Upper lobe of left lung (tissue), 4 donors: ENCODE measurements around the gene FRY.

Experiments
- POLR2AphosphoS5 ChIP-seq, 2 donors: sonication (generic); formaldehyde crosslinking; IDR thresholded peaks; one replicate each; pipeline ENCODE4 v1.5.1; 2017; ENCODE audit warnings: antibody characterized with exemption in 2 of 2
- TF ChIP-seq, protein P1 (sequence below), 6 experiments: fragments of 450-650 bp in 4 of 6; fragments of 200-600 bp in 2 of 6; sonication (generic) in 2 of 6; IDR thresholded peaks; one replicate each; pipeline ENCODE4 v1.5.1; 2016 to 2019; ENCODE audit warnings: antibody characterized with exemption in 6 of 6

GRCh38 chr13:32259116-32259515 is 227.5 kb downstream of the FRY start:
- TF ChIP-seq POLR2AphosphoS5 (IDR thresholded peaks at IDR 0.05), result no peak
- TF ChIP-seq, protein P1, sequence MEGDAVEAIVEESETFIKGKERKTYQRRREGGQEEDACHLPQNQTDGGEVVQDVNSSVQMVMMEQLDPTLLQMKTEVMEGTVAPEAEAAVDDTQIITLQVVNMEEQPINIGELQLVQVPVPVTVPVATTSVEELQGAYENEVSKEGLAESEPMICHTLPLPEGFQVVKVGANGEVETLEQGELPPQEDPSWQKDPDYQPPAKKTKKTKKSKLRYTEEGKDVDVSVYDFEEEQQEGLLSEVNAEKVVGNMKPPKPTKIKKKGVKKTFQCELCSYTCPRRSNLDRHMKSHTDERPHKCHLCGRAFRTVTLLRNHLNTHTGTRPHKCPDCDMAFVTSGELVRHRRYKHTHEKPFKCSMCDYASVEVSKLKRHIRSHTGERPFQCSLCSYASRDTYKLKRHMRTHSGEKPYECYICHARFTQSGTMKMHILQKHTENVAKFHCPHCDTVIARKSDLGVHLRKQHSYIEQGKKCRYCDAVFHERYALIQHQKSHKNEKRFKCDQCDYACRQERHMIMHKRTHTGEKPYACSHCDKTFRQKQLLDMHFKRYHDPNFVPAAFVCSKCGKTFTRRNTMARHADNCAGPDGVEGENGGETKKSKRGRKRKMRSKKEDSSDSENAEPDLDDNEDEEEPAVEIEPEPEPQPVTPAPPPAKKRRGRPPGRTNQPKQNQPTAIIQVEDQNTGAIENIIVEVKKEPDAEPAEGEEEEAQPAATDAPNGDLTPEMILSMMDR (IDR thresholded peaks at IDR 0.05), result no peak
